Colonic mucosa (tissue), 4 donors: ENCODE results near the gene MORC2. TPM values are rescaled to one million over a fixed set of nuclear protein-coding genes. Genes with fewer than 3 reads are reported as not detected.

ENCODE experiments used
- DNase-seq: peaks from one replicate; pipeline ENCODE4 v3.0.0-alpha.2; 2020
- H3K27ac ChIP-seq: fragments of 200-600 bp; one replicate; pipeline ENCODE4 v1.8.0; 2021
- H3K27me3 ChIP-seq: fragments of 200-600 bp; one replicate; pipeline ENCODE4 v1.8.0; 2021
- H3K36me3 ChIP-seq: fragments of 200-600 bp; one replicate; pipeline ENCODE4 v1.8.0; 2021
- H3K4me1 ChIP-seq: fragments of 200-600 bp; one replicate; pipeline ENCODE4 v1.8.0; 2021; ENCODE audit warnings: mild to moderate bottlenecking
- H3K4me3 ChIP-seq: fragments of 200-600 bp; one replicate; pipeline ENCODE4 v1.8.0; 2021
- H3K9ac ChIP-seq, 2 donors: one replicate each; pipeline ENCODE4 v1.7.0; 2013; ENCODE audit warnings: control low read depth in 2 of 2, low read depth in 2 of 2, low read length in 2 of 2
- H3K9me3 ChIP-seq: fragments of 200-600 bp; one replicate; pipeline ENCODE4 v1.8.0; 2021
- CTCF ChIP-seq: fragments of 200-600 bp; IDR thresholded peaks from one replicate; pipeline ENCODE4 v1.8.0; 2022; ENCODE audit warnings: antibody characterized with exemption, mild to moderate bottlenecking
- intact Hi-C: fragments of 100-400 bp; cut with DNase I; formaldehyde crosslinking; loops from one replicate; pipeline ENCODE4 v1.14.1; 2022
- total RNA-seq, 2 donors: library from RNA; stranded (reverse); fragmentation: NEBNext Ultra II Directional in 1 of 2; extraction: Animal tissue kit (Norgen Biotek cat#: 25700) in 1 of 2; gene quantifications; one replicate each; pipeline ENCODE4 v1.2.1, GENCODE V29; 2021
- donor health status: healthy.
- donor health status: DM: no; HTN: no; CAD: no.
- donor health status: DM: no; HTN: no; CAD: no.

MORC2 gene
- 10 to 100 TPM; 14.3 to 22.2 TPM for total RNA-seq

- intact Hi-C loops, result loop anchor here (5.0 kb wide), 1 partner anchor 114 kb away; the partner anchor contains the start of gene SMTN
- peaks cover under 1% of the 10 kb centered on the region for H3K36me3 ChIP-seq
- H3K4me1 ChIP-seq, result peaks cover 8% of the 10 kb centered on the region
- H3K27me3 ChIP-seq, result no peaks in the 10 kb centered on the region
- H3K9me3 ChIP-seq, result peaks cover 4% of the 10 kb centered on the region
- DNase-seq, result peak; percentile 76
- TF ChIP-seq CTCF, result no peak
- H3K27ac ChIP-seq, result peak within 1 kb of the TSS; percentile 91
- peak within 1 kb of the TSS; percentile 68 for H3K4me3 ChIP-seq
- peak within 1 kb of the TSS; percentile 71 to 79 for H3K9ac ChIP-seq
Measured at GRCh38 chr22:30968015-30968923, at the start of gene MORC2. TSS of gene MORC2 (minus strand) at chr22:30968774. CDS start at chr22:30967889, 885 bp downstream.

GRCh38 chr22:31005535-31005934 is 37.0 kb upstream of the MORC2 start:
- H3K4me3 ChIP-seq, result no peak overlapping the region
- no peaks in the 10 kb centered on the region for H3K9me3 ChIP-seq
- no peaks in the 10 kb centered on the region for H3K4me1 ChIP-seq
- H3K27ac ChIP-seq, result no peak overlapping the region
- intact Hi-C loops, result no loop called here
- no peak for TF ChIP-seq CTCF
- H3K36me3 ChIP-seq, result no peaks in the 10 kb centered on the region
- no peak overlapping the region for H3K9ac ChIP-seq
- DNase-seq, result no peak
- H3K27me3 ChIP-seq, result no peaks in the 10 kb centered on the region

GRCh38 chr22:31001124-31001770 is 32.7 kb upstream of the MORC2 start:
- Histone ChIP-seq H3K4me3 (no peak overlapping the region), H3K9me3 (no peaks in the 10 kb centered on the region), H3K9ac (no peak overlapping the region), H3K36me3 (no peaks in the 10 kb centered on the region), H3K27ac (no peak overlapping the region), H3K27me3 (no peaks in the 10 kb centered on the region), H3K4me1 (no peaks in the 10 kb centered on the region)
- no peak for TF ChIP-seq CTCF
- no peak for DNase-seq
- intact Hi-C loops, result no loop called here

- no peak for DNase-seq
- Histone ChIP-seq H3K36me3 (no peaks in the 10 kb centered on the region), H3K9me3 (no peaks in the 10 kb centered on the region), H3K27me3 (no peaks in the 10 kb centered on the region), H3K27ac (no peak overlapping the region), H3K4me3 (no peak overlapping the region), H3K9ac (no peak overlapping the region), H3K4me1 (no peaks in the 10 kb centered on the region)
- TF ChIP-seq CTCF, result no peak
- intact Hi-C loops, result no loop called here
Measured at GRCh38 chr22:30998329-30998728, 29.8 kb upstream of the MORC2 start.

GRCh38 chr22:30996462-30996861 is 27.9 kb upstream of the MORC2 start:
- Histone ChIP-seq H3K9me3 (no peaks in the 10 kb centered on the region), H3K27ac (no peak overlapping the region), H3K4me3 (no peak overlapping the region), H3K9ac (no peak overlapping the region), H3K27me3 (no peaks in the 10 kb centered on the region), H3K36me3 (no peaks in the 10 kb centered on the region), H3K4me1 (no peaks in the 10 kb centered on the region)
- intact Hi-C loops, result no loop called here
- no peak for DNase-seq
- TF ChIP-seq CTCF, result no peak
